ENCODE data around the gene APOA1.

Gene APOA1

DNA sequence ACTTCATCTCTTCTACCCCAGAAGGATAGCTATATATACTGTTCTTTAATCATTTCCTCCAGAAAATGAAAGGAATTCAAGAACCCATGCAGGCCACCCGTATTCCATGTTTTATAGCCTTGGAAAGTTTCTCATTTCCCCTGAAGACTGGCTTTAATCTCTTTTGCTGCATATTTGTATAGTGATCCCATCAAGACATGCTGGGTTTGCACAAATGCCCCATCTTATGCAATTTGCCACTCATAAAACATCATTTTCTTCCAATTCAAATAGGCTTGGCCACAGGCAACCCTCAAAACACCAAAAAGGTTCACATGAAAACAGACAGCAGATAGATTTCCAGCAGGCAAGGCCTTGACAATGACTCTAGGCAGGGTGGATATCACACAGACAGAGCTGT, 28.3 kb upstream of the APOA1 start:
- DNase-seq (ENCODE audit: low spot score in 2 of 2): no peak
- H3K4me3 Mint-ChIP-seq: no peak overlapping the region

DNA sequence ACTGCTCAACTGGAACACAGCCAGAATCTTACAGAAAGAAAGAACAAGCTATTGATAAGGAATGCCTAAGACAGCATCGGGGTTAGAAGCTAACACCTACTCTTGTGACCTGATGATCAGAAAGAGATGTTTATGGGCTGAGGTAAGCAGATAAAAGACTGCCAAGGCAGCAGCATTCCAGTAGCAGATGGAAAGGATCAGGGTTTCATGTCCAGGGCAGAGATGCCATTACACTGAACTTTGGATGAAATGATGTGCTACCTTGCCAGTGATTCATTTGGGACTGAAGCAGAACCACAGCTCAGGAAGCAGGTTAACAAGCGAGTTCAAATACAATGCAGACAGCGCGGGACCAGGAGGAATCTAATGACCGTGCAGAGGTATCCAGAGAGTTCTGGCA, 27.1 kb upstream of the APOA1 start:
- no peaks in the 10 kb centered on the region for H3K9me3 Mint-ChIP-seq
- DNase-seq (ENCODE audit: low spot score in 2 of 2): no peak
- peaks cover 13% of the 10 kb centered on the region for H3K4me1 Mint-ChIP-seq
- ATAC-seq: no peak
- H3K4me3 Mint-ChIP-seq: no peak overlapping the region
- H3K36me3 Mint-ChIP-seq: peaks cover 97% of the 10 kb centered on the region
- H3K27ac Mint-ChIP-seq: peak overlapping the region; percentile 62

More for the DNA sequence above, 28.3 kb upstream of the APOA1 start:
- Mint-ChIP-seq H3K9me3 (no peaks in the 10 kb centered on the region), H3K4me1 (peaks cover 24% of the 10 kb centered on the region), H3K36me3 (peaks cover 97% of the 10 kb centered on the region), H3K27ac (peak overlapping the region; percentile 62)
- ATAC-seq: no peak

DNA sequence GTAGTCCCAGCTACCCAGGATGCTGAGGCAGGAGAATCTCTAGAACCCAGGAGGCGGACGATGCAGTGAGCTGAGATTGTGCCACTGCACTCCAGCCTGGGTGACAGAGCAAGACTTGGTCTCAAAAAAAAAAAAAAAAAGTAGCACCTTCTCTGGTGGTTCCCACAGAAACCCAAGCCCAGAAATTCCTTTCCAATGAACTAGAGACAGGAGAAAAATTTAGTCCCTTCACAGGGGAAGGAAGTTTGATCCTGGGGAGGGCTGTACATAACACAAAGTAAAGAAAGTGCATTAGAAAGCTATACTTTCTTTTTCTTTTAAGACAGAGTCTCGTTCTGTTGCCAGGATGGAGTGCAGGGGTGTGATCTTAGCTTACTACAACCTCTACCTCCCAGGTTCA, 25.5 kb upstream of the APOA1 start:
- H3K27ac Mint-ChIP-seq: no peak overlapping the region
- peaks cover 13% of the 10 kb centered on the region for H3K4me1 Mint-ChIP-seq
- no peaks in the 10 kb centered on the region for H3K9me3 Mint-ChIP-seq
- H3K4me3 Mint-ChIP-seq: no peak overlapping the region
- no peak for DNase-seq (ENCODE audit: low spot score in 2 of 2)
- H3K36me3 Mint-ChIP-seq: peaks cover 100% of the 10 kb centered on the region
- ATAC-seq: no peak

DNA sequence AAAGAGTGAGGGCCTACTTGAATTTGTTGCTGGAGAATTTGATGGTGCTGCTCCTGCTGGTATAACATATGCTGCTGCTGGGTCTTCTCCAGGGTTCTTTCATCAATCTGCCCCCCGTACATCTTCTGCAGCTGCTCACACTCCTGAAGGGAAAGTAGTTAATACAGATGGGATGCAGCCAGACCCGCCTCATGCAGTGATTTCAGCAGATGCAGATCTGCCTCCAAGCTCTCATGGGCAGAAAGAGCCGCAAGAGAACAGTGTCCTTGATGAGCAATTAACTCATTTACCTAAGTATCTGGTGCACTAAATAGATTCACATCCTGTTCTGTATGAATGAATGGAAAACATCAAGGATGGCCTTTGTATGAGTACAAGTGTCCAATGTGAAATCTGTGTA, 24.8 kb upstream of the APOA1 start:
- Mint-ChIP-seq H3K36me3 (peaks cover 100% of the 10 kb centered on the region), H3K4me3 (no peak overlapping the region), H3K4me1 (peaks cover 13% of the 10 kb centered on the region), H3K27ac (peak overlapping the region; percentile 83), H3K9me3 (no peaks in the 10 kb centered on the region)
- no peak for ATAC-seq
- DNase-seq (ENCODE audit: low spot score in 2 of 2): no peak

DNA sequence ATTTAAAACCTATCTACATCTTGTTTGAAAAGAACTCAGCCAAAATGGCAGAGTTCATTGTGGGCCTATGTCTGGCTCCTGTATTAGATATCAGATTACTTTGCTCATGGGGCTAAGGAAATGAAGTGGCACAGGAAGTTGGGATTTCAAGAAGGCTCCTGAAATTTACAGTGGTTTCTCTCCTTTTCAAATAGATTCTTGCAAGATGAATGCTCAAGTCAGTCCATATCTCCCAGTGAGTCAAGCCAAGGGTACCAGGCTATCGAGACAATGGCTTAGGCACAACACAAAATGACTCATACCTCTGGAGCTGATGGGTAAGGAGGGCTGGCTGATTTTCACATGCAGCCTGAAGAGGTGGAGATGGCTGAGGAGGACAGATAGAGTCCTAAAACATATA, 24.1 kb upstream of the APOA1 start:
- Mint-ChIP-seq H3K27ac (peak overlapping the region; percentile 83), H3K4me3 (no peak overlapping the region), H3K9me3 (no peaks in the 10 kb centered on the region), H3K4me1 (peaks cover 20% of the 10 kb centered on the region), H3K36me3 (peaks cover 100% of the 10 kb centered on the region)
- peak; percentile 75 for ATAC-seq
- DNase-seq (ENCODE audit: low spot score in 2 of 2): no peak

DNA sequence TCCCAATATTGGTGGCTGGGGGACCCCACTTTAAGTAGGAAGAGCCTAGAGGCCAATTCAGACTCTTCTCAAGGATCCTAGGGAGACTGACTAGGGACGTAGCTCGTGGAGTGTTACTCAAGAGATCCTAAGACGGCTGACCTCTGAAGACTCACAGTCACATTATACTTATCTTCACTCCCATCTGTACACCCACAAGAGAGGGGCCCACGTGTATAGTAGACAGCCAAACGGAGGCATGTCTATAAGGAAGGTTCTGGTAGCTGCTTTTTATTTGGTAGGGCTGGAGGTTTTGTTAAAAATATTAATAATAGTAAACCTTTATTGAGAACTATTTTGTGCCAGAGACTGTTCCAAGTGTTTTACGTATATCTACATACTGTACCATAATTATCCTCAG, 22.9 kb upstream of the APOA1 start:
- Mint-ChIP-seq H3K4me1 (peaks cover 32% of the 10 kb centered on the region), H3K4me3 (no peak overlapping the region), H3K9me3 (no peaks in the 10 kb centered on the region), H3K36me3 (peaks cover 100% of the 10 kb centered on the region), H3K27ac (no peak overlapping the region)
- ATAC-seq (no peak), DNase-seq (ENCODE audit: low spot score in 2 of 2) (no peak)

DNA sequence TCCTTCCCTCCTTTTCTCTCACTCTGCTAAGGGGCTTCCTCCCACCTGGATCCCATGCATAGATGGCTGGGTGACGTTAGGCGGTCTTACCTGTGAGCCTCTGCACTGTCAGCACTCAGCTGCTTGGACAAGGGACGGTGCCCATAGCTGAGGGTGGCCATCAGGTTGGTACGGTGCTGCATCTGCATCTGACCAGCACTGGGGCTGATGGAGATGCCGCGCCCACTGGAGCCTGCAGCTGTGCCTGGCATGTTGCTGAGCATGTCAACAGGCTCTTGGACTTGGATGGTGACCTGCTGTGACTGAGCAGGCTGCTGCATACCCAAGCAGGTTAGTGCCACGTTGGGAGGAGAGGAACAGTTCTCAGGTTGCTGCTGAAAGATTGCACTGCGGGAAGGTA, 21.8 kb upstream of the APOA1 start:
- ATAC-seq (no peak), DNase-seq (ENCODE audit: low spot score in 2 of 2) (no peak)
- H3K36me3 Mint-ChIP-seq: peaks cover 96% of the 10 kb centered on the region
- no peak overlapping the region for H3K4me3 Mint-ChIP-seq
- H3K9me3 Mint-ChIP-seq: no peaks in the 10 kb centered on the region
- peak overlapping the region; percentile 74 for H3K27ac Mint-ChIP-seq
- peaks cover 40% of the 10 kb centered on the region for H3K4me1 Mint-ChIP-seq

DNA sequence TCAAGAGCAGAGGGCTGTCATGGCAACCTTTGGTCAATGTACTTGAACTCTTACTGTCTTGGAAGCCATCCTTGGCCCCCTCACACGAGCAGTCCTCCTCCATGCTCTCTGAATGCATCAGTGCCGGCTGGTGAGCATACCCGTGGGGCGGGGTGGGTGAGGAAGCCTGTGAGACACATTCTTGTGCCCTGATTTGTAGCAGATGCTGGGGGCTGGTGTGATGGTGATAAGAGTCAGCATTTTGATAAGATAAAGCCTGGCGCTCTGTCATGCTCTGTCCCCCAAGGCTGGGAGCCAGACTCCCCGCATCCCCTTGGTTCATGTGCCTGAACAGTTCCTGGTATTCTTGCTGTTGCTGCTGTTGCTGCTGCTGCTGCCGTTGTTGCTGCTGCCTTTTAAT, 20.5 kb upstream of the APOA1 start:
- peaks cover 90% of the 10 kb centered on the region for H3K36me3 Mint-ChIP-seq
- peaks cover 53% of the 10 kb centered on the region for H3K4me1 Mint-ChIP-seq
- DNase-seq (ENCODE audit: low spot score in 2 of 2) (no peak), ATAC-seq (no peak)
- H3K9me3 Mint-ChIP-seq: no peaks in the 10 kb centered on the region
- peak overlapping the region; percentile 74 for H3K27ac Mint-ChIP-seq
- H3K4me3 Mint-ChIP-seq: no peak overlapping the region

DNA sequence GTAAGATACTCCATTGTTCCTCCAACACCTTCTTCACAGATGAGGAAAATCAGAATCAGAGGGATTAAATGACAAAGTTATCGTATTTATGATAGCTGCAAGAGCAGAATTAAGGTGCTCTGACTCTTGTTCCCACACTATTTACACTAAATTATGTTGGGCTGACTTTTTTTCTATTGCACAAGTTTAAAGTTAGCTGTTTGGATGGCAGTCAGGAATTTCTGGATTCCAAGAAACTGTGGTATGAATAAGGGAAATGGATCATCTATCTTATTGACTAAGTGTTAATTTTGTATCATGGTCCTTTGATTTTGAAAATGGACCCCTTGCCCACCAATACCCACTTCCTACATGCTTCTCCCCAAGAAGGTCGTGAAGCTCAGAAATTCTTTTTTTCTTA, 19.9 kb upstream of the APOA1 start:
- Mint-ChIP-seq H3K4me1 (peaks cover 59% of the 10 kb centered on the region), H3K4me3 (no peak overlapping the region), H3K9me3 (no peaks in the 10 kb centered on the region), H3K36me3 (peaks cover 89% of the 10 kb centered on the region), H3K27ac (peak overlapping the region; percentile 29)
- ATAC-seq: no peak
- no peak for DNase-seq (ENCODE audit: low spot score in 2 of 2)

DNA sequence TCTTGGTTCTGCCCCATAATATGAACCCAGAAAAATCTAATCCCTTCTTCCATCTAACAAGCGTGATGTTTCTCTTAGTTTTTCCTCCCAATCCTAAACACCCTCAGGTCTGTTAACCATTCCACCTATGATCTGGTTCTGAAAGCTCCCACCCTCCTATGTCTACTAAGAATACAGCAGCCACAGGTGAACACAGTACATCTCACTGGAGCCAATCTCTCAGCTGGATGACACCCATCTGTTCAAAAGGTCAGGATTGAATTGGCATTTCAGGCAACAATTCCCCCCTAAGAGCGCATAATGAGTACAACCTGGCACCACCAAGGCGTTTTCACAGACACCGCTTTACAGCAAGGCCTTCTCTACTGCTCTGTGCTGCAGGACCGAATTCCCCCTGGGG, 19.0 kb upstream of the APOA1 start:
- H3K4me3 Mint-ChIP-seq: no peak overlapping the region
- ATAC-seq (no peak), DNase-seq (ENCODE audit: low spot score in 2 of 2) (no peak)
- H3K9me3 Mint-ChIP-seq: no peaks in the 10 kb centered on the region
- peaks cover 59% of the 10 kb centered on the region for H3K4me1 Mint-ChIP-seq
- peaks cover 88% of the 10 kb centered on the region for H3K36me3 Mint-ChIP-seq
- H3K27ac Mint-ChIP-seq: peak overlapping the region; percentile 91

DNA sequence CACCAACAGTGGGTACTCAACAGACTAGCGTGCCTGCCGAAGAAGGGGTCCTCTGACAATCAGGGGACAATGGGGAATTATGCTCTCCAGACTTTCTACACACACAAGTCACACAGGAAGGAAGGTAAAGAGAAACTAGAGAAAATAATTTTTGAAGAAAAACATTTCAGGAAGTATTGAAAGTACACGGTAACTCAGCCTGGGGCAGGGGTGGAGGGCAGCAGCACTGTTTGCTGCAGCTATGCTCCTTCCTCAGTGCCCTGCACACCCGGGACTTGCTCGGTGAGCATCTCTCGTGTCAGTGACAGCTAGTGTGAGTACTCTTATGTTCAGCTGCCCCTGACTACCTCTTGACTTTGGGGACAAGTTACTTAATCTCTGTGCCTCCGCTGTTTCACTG, 18.0 kb upstream of the APOA1 start:
- H3K9me3 Mint-ChIP-seq: no peaks in the 10 kb centered on the region
- H3K36me3 Mint-ChIP-seq: peaks cover 78% of the 10 kb centered on the region
- peak overlapping the region; percentile 7 for H3K4me3 Mint-ChIP-seq
- peaks cover 63% of the 10 kb centered on the region for H3K4me1 Mint-ChIP-seq
- DNase-seq (ENCODE audit: low spot score in 2 of 2) (no peak), ATAC-seq (no peak)
- H3K27ac Mint-ChIP-seq: peak overlapping the region; percentile 91

DNA sequence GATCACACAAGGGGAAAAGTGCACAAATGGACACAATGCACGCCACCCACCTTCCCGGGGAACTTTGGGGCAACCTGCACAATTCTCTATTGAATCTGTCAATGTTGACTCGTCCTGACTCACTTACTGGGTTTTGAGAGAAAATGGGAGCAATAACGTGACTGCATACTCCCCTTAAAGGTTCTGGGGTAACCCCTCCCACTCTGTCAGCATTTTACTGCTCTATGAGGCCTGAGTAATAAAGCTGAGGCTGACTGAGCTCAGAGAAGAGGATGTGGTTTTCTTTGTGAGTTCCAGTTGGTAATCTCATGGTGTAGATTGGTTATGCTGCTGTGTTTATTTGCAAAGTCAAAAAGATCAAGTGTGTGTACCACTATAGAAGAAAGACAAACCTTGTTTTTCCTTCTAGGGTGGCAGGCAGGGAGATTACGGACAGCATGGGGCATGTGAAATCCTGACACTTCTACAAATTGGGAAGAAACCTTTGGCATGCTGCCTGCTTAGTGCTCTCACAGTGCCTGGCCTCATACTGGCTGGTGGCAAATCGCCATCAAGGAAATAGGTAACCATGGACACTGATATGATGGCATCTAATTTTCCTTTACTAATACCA, 16.1 kb upstream of the APOA1 start:
- ATAC-seq (peak; percentile 96), DNase-seq (ENCODE audit: low spot score in 2 of 2) (peak; percentile 39 to 82)
- Mint-ChIP-seq H3K4me1 (peaks cover 74% of the 10 kb centered on the region), H3K9me3 (no peaks in the 10 kb centered on the region), H3K4me3 (peak overlapping the region; percentile 69), H3K36me3 (peaks cover 75% of the 10 kb centered on the region), H3K27ac (peak overlapping the region; percentile 91)

DNA sequence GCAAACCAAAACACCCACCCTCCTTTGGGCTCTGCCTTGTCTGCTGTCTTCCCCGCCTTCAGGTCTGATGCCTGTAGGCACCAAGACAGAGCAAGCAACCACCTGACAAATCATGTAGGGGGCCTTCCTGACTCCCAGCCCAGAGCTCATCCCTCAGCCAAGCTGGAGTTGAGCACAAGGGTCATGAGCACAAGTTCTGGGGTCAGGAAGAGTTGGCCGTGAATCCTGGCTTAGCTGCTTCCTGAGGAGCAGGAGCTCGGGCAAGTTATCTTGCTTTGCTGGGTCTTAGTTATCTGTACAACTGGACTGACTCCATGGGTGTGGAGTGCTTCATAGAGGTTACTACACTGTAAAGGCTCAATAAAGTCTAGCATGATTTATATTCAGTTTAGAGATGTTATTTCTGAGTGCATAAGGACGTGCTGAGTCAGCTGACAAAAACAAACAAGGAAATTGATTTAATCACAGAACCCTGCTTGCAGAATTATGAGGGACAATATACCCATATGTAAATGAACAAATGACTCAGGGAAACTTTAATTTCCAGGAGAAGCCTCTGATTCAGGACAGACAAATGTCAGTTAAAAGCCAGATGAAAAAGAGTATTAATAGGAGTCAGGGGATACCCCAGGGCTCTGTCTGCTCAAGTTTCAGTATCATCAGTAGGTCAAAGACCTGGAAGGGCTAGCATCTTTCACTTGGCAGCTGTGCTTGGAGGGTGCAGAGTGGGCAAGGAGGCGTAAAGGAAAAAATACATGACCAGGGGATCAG, 15.0 kb upstream of the APOA1 start:
- peaks cover 75% of the 10 kb centered on the region for H3K36me3 Mint-ChIP-seq
- peak; percentile 2 for ATAC-seq
- DNase-seq (ENCODE audit: low spot score in 2 of 2): peak in 1 of 2 donors; percentile 64
- H3K27ac Mint-ChIP-seq: peak overlapping the region; percentile 91
- H3K4me3 Mint-ChIP-seq: peak overlapping the region; percentile 69
- H3K4me1 Mint-ChIP-seq: peaks cover 74% of the 10 kb centered on the region
- H3K9me3 Mint-ChIP-seq: no peaks in the 10 kb centered on the region

DNA sequence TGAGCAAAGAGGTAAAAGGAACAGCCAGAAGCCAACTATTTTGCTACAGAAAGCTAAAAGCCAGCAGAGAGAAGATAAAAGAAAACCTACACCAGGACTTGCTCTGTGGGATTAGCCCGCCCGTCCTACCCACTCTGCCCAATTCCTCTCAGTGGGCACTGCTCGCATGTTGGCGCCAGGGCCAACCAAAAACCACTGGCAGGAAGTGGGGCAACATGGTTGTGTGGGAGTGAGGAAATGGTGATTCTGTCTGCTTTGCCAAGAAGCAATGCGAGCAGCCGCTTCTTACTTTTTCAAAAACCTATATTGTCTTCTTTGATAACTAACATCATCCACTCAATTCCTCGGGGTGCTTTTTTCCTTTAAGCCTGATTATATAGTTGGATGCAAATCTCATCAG, 14.2 kb upstream of the APOA1 start:
- H3K9me3 Mint-ChIP-seq: no peaks in the 10 kb centered on the region
- DNase-seq (ENCODE audit: low spot score in 2 of 2): peak; percentile 62 to 73
- peak overlapping the region; percentile 91 for H3K27ac Mint-ChIP-seq
- H3K4me1 Mint-ChIP-seq: peaks cover 68% of the 10 kb centered on the region
- peaks cover 75% of the 10 kb centered on the region for H3K36me3 Mint-ChIP-seq
- ATAC-seq: peak; percentile 57
- peak overlapping the region; percentile 69 for H3K4me3 Mint-ChIP-seq

DNA sequence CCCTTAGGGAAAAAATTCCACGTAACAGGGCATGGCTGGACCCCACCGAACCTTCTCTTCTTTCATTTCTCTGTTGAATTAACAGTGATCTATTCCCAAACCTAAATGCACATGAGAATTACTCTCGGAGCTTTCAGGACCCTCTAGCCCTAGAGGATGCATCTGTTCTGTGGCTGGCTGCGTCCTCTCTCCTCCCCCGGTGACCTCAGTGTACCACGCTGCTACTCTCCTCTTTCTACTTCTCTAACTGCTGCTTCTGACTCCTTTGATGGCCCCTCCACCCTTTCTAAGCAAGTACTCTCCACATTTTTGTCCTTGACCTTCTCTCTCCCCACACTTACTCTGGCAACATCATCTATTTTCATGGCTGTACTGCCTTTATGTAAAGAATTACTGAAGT, 12.1 kb upstream of the APOA1 start:
- H3K27ac Mint-ChIP-seq: no peak overlapping the region
- no peak for DNase-seq (ENCODE audit: low spot score in 2 of 2)
- ATAC-seq: no peak

DNA sequence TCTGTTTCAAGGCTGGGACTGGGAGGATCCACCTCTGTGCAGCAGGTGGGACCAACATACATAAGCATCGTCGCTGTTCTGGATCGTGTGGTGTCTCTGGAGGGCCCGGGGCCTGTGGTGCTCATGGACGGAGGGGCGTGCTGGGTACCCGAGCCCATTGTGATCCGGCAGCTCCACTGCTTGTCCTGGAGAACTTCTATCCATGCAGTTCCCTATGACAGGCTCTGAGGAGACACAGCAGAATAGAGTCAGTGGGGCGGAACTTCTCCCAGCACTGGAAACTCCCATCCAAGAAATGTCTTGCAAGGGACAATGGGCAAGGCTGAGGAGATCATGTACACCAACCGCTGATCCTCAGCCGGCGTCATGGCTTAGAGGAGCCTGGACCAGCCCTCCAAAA, 11.6 kb upstream of the APOA1 start:
- no peak for DNase-seq (ENCODE audit: low spot score in 2 of 2)
- Mint-ChIP-seq H3K4me3 (no peak overlapping the region), H3K36me3 (peaks cover 79% of the 10 kb centered on the region), H3K9me3 (no peaks in the 10 kb centered on the region), H3K27ac (no peak overlapping the region), H3K4me1 (peaks cover 45% of the 10 kb centered on the region)
- no peak for ATAC-seq

More for the DNA sequence above, 12.1 kb upstream of the APOA1 start:
- H3K4me1 Mint-ChIP-seq: peaks cover 50% of the 10 kb centered on the region
- H3K4me3 Mint-ChIP-seq: no peak overlapping the region
- peaks cover 78% of the 10 kb centered on the region for H3K36me3 Mint-ChIP-seq
- no peaks in the 10 kb centered on the region for H3K9me3 Mint-ChIP-seq

All from stimulated activated effector memory CD8-positive, alpha-beta T cell treated with anti-CD3 and anti-CD28 coated beads, Interleukin-12 subunit alpha, Interleukin-12 subunit beta, amount 100 ng/mL, for 72 hours (primary cell).